Caco-2 (cell line): ENCODE results near the gene RASSF8. TPM values are rescaled to one million over a fixed set of nuclear protein-coding genes. Genes with fewer than 3 reads are reported as not detected.

ENCODE experiments used
- BruUV-seq: library from RNA; stranded (reverse); fragments of 400-500 nt; replicated peaks from 2 replicates; lab custom pipeline; 2021; lab: Mats Ljungman, UMichigan
- CTCF ChIA-PET: fragments of 300-600 bp; sonication (Branson Sonifier 250); formaldehyde crosslinking; loops from one replicate; lab custom pipeline; 2022; ENCODE audit warnings: antibody characterized with exemption; lab: Charles Lee
- POLR2A ChIA-PET: fragments of 300-600 bp; sonication (Branson Sonifier 250); formaldehyde crosslinking; loops from one replicate; lab custom pipeline; 2022; ENCODE audit warnings: antibody characterized with exemption; lab: Charles Lee
- DNase-seq, 2 experiments: peaks; one replicate each; pipeline versions ENCODE4 v3.0.0 to v3.0.0-alpha.2; 2020 to 2022
- H3K27me3 ChIP-seq: replicated peaks from 2 replicates; pipeline ENCODE4 v1.6.0; 2011; ENCODE audit warnings: low read length; ENCODE audit not compliant: control insufficient read depth, insufficient read depth
- H3K36me3 ChIP-seq: 2 replicates; pipeline ENCODE4 v1.5.1; 2011; ENCODE audit warnings: low read length; ENCODE audit not compliant: control insufficient read depth, insufficient read depth
- H3K4me1 ChIP-seq: fragments of 250-450 bp; sonication (Bioruptor Pico); 2 replicates; pipeline ENCODE4 v1.5.1; 2020; ENCODE audit warnings: mild to moderate bottlenecking
- H3K4me3 ChIP-seq: 2 replicates; pipeline ENCODE4 v1.5.1; 2011; ENCODE audit warnings: low read depth, mild to moderate bottlenecking, control low read depth, low read length
- H3K9me3 ChIP-seq: fragments of 250-450 bp; sonication (Bioruptor Pico); 2 replicates; pipeline ENCODE4 v1.5.1; 2020; ENCODE audit warnings: mild to moderate bottlenecking, moderate library complexity
- H3K27ac Mint-ChIP-seq: one replicate; pipeline ENCODE4 v1.8.0; 2022; ENCODE audit warnings: mixed read lengths; ENCODE audit not compliant: unreplicated experiment
- H3K27me3 Mint-ChIP-seq: one replicate; pipeline ENCODE4 v1.8.0; 2022; ENCODE audit warnings: mixed read lengths; ENCODE audit not compliant: insufficient read depth, unreplicated experiment
- H3K36me3 Mint-ChIP-seq: one replicate; pipeline ENCODE4 v1.8.0; 2022; ENCODE audit warnings: mild to moderate bottlenecking, mixed read lengths; ENCODE audit not compliant: insufficient read depth, unreplicated experiment
- H3K4me1 Mint-ChIP-seq: one replicate; pipeline ENCODE4 v1.8.0; 2022; ENCODE audit warnings: low read depth, mixed read lengths; ENCODE audit not compliant: unreplicated experiment
- H3K4me3 Mint-ChIP-seq: one replicate; pipeline ENCODE4 v1.8.0; 2022; ENCODE audit warnings: mild to moderate bottlenecking, moderate library complexity, mixed read lengths; ENCODE audit not compliant: unreplicated experiment
- H3K9me3 Mint-ChIP-seq: one replicate; pipeline ENCODE4 v1.8.0; 2022; ENCODE audit warnings: mixed read lengths; ENCODE audit not compliant: unreplicated experiment
- CTCF ChIP-seq, 2 experiments: fragments of 200-600 bp in 1 of 2; IDR thresholded peaks; 1 replicate in 1 of 2; 2 replicates in 1 of 2; pipeline versions ENCODE4 v1.5.1 to v1.8.0; 2011 to 2022; ENCODE audit warnings: antibody characterized with exemption in 1 of 2, control low read depth in 1 of 2, inconsistent platforms in 1 of 2, low read depth in 1 of 2, low read length in 1 of 2, mild to moderate bottlenecking in 1 of 2, moderate library complexity in 1 of 2; ENCODE audit not compliant: insufficient read depth in 1 of 2, severe bottlenecking in 1 of 2, unreplicated experiment in 1 of 2
- intact Hi-C: fragments of 100-400 bp; cut with micrococcal nuclease; formaldehyde crosslinking; loops from one replicate; pipeline ENCODE4 v1.10.0; 2022; ENCODE audit not compliant: unreplicated experiment
- total RNA-seq: library from RNA; stranded (reverse); gene quantifications from 2 replicates; pipeline ENCODE4 v1.2.3, GENCODE V29; 2022

Gene RASSF8
- total RNA-seq, 1 experiment from 2014 or later = 143 TPM

DNA sequence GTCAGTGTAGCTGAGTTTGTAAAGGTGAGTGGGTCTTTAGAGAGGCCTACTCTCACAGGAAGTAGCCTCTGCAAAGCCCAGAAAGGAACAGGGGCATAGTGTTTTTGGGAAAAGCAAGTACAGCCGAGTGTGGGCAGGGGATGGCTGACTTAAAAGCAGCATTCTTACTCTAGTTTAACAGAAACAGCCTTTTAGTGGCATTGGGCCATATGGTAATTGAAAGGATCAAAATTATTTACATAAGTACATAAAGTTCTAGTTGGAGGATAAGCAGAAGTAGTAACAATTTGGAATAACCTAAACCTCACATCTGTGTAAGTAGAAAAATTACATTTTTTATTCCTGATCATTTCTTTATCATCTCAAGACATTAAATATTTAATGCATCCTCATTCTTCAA is 49.1 kb downstream of the RASSF8 start:
- H3K36me3 ChIP-seq = no peaks in the 10 kb centered on the region
- H3K27me3 Mint-ChIP-seq = no peaks in the 10 kb centered on the region
- H3K4me1 ChIP-seq = no peaks in the 10 kb centered on the region
- intact Hi-C loops = no loop called here
- peaks cover 23% of the 10 kb centered on the region for H3K36me3 Mint-ChIP-seq
- peaks cover 6% of the 10 kb centered on the region for H3K9me3 ChIP-seq
- H3K4me3 ChIP-seq = no peak overlapping the region
- H3K27ac Mint-ChIP-seq = no peak overlapping the region
- DNase-seq = no peak
- ChIA-PET POLR2A (no interaction called here), CTCF (no interaction called here)
- no TSS peak for BruUV-seq
- H3K4me1 Mint-ChIP-seq = peaks cover 21% of the 10 kb centered on the region
- no peak for TF ChIP-seq CTCF (IDR thresholded peaks at IDR 0.05; ENCODE audit: insufficient read depth in 1 of 2, low read depth in 1 of 2, low read length in 1 of 2, severe bottlenecking in 1 of 2, unreplicated experiment in 1 of 2)
- no peaks in the 10 kb centered on the region for H3K27me3 ChIP-seq
- H3K4me3 Mint-ChIP-seq = no peak overlapping the region
- peaks cover 19% of the 10 kb centered on the region for H3K9me3 Mint-ChIP-seq

DNA sequence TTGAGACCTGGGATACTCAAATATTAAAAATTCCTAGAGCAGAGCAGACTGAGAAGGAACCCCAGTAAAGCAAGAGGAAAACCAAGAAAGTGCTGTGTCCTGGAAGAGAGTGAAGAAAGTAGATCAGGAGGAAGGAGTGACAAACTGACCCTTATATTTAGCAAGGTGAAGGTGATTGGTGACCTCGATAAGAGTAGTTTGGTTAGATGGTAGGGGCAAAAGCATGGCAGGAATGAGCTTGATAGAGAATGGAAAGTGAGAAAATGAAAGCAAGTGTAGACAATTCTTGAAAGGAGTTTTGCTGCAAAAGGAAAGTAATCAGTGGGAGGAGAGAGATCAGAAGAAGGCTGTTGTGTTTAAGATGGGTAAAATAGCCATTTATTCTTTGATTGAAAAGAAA is 51.1 kb downstream of the RASSF8 start:
- Mint-ChIP-seq H3K4me1 (peaks cover 21% of the 10 kb centered on the region), H3K27me3 (no peaks in the 10 kb centered on the region), H3K36me3 (peaks cover 15% of the 10 kb centered on the region), H3K9me3 (peaks cover 9% of the 10 kb centered on the region), H3K4me3 (no peak overlapping the region), H3K27ac (peak overlapping the region; percentile 4)
- no peak for DNase-seq
- ChIA-PET CTCF (no interaction called here), POLR2A (no interaction called here)
- intact Hi-C loops = no loop called here
- Histone ChIP-seq H3K4me1 (no peaks in the 10 kb centered on the region), H3K9me3 (no peaks in the 10 kb centered on the region), H3K4me3 (no peak overlapping the region), H3K27me3 (no peaks in the 10 kb centered on the region), H3K36me3 (no peaks in the 10 kb centered on the region)
- TF ChIP-seq CTCF (IDR thresholded peaks at IDR 0.05; ENCODE audit: insufficient read depth in 1 of 2, low read depth in 1 of 2, low read length in 1 of 2, severe bottlenecking in 1 of 2, unreplicated experiment in 1 of 2) = no peak
- no TSS peak for BruUV-seq

GRCh38 chr12:26010293-26010821 is 51.9 kb downstream of the RASSF8 start:
- Histone ChIP-seq H3K4me1 (no peaks in the 10 kb centered on the region), H3K36me3 (no peaks in the 10 kb centered on the region), H3K4me3 (no peak overlapping the region), H3K27me3 (no peaks in the 10 kb centered on the region), H3K9me3 (no peaks in the 10 kb centered on the region)
- no peak overlapping the region for H3K4me3 Mint-ChIP-seq
- H3K27me3 Mint-ChIP-seq = no peaks in the 10 kb centered on the region
- POLR2A ChIA-PET = no interaction called here
- CTCF ChIA-PET = no interaction called here
- H3K9me3 Mint-ChIP-seq = peaks cover 9% of the 10 kb centered on the region
- BruUV-seq = no TSS peak
- DNase-seq = no peak
- intact Hi-C loops = no loop called here
- peaks cover 21% of the 10 kb centered on the region for H3K4me1 Mint-ChIP-seq
- peaks cover 9% of the 10 kb centered on the region for H3K36me3 Mint-ChIP-seq
- TF ChIP-seq CTCF (IDR thresholded peaks at IDR 0.05; ENCODE audit: insufficient read depth in 1 of 2, low read depth in 1 of 2, low read length in 1 of 2, severe bottlenecking in 1 of 2, unreplicated experiment in 1 of 2) = no peak
- H3K27ac Mint-ChIP-seq = no peak overlapping the region
